Activated CD4-positive, alpha-beta memory T cell treated with anti-CD3 and anti-CD28 coated beads for 36 hours (primary cell): ENCODE data around the gene PRMT3. TPM values are rescaled to one million over a fixed set of nuclear protein-coding genes. Genes with fewer than 3 reads are reported as not detected.

ENCODE experiments used
- CTCF ChIA-PET: fragments of 350-600 bp; sonication (Branson Sonifier 250); formaldehyde crosslinking; loops from one replicate; lab custom pipeline; 2021; ENCODE audit warnings: antibody characterized with exemption, inconsistent platforms; lab: Charles Lee
- POLR2A ChIA-PET: fragments of 350-600 bp; sonication (Branson Sonifier 250); formaldehyde crosslinking; loops from one replicate; lab custom pipeline; 2021; ENCODE audit warnings: antibody characterized with exemption; lab: Charles Lee
- DNase-seq: peaks from one replicate; pipeline ENCODE4 v3.0.0-alpha.2; 2020
- H3K27ac Mint-ChIP-seq: one replicate; pipeline ENCODE4 v1.8.0; 2021; ENCODE audit warnings: mixed read lengths
- H3K27me3 Mint-ChIP-seq: one replicate; pipeline ENCODE4 v1.8.0; 2021; ENCODE audit warnings: mixed read lengths
- H3K36me3 Mint-ChIP-seq: one replicate; pipeline ENCODE4 v1.8.0; 2021; ENCODE audit warnings: mixed read lengths
- H3K4me1 Mint-ChIP-seq: one replicate; pipeline ENCODE4 v1.8.0; 2021; ENCODE audit warnings: low read depth, mixed read lengths
- H3K4me3 Mint-ChIP-seq: one replicate; pipeline ENCODE4 v1.8.0; 2021; ENCODE audit warnings: mild to moderate bottlenecking, mixed read lengths
- H3K9me3 Mint-ChIP-seq: one replicate; pipeline ENCODE4 v1.8.0; 2021; ENCODE audit warnings: mixed read lengths
- intact Hi-C: fragments of 100-400 bp; cut with micrococcal nuclease; formaldehyde crosslinking; loops from one replicate; pipeline ENCODE4 v1.15.1; 2023
- total RNA-seq, 2 experiments: library from RNA; stranded (reverse); gene quantifications; one replicate each; pipeline ENCODE4 v1.2.3, GENCODE V29; 2021

PRMT3 gene
- total RNA-seq, 2 experiments from 2014 or later, result 31.2 to 33.2 TPM

- no peak for DNase-seq
- ChIA-PET CTCF (no interaction called here), POLR2A (no interaction called here)
- intact Hi-C loops, result no loop called here
- Mint-ChIP-seq H3K27ac (no peak overlapping the region), H3K4me1 (no peaks in the 10 kb centered on the region), H3K27me3 (no peaks in the 10 kb centered on the region), H3K4me3 (no peak overlapping the region), H3K36me3 (peaks cover 10% of the 10 kb centered on the region), H3K9me3 (no peaks in the 10 kb centered on the region)
Measured at GRCh38 chr11:20489948-20490347, 102.4 kb downstream of the PRMT3 start.

DNA sequence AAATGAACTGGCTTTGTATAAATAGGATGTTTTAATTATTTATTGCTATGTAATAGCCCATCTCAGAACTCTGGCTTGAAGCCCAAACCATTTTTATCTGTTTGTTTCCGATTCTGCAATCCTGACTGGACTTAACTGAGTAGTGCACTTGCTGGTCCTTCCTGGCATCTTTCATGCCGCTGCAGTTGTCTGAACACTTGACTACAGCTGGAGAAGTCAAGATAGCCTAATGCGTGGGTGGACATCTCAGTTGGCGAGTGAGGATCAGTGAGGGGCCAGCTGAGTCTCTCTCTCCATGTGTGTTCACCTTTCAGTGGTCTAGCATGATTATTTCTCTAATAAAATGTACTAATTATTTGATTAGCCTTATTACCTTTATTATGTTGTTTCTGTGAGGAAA lies 105.8 kb downstream of the PRMT3 start:
- intact Hi-C loops, result no loop called here
- H3K9me3 Mint-ChIP-seq, result no peaks in the 10 kb centered on the region
- no peak overlapping the region for H3K4me3 Mint-ChIP-seq
- ChIA-PET CTCF (no interaction called here), POLR2A (no interaction called here)
- H3K27ac Mint-ChIP-seq, result no peak overlapping the region
- no peak for DNase-seq
- H3K27me3 Mint-ChIP-seq, result no peaks in the 10 kb centered on the region
- H3K4me1 Mint-ChIP-seq, result no peaks in the 10 kb centered on the region
- H3K36me3 Mint-ChIP-seq, result peaks cover 23% of the 10 kb centered on the region

DNA sequence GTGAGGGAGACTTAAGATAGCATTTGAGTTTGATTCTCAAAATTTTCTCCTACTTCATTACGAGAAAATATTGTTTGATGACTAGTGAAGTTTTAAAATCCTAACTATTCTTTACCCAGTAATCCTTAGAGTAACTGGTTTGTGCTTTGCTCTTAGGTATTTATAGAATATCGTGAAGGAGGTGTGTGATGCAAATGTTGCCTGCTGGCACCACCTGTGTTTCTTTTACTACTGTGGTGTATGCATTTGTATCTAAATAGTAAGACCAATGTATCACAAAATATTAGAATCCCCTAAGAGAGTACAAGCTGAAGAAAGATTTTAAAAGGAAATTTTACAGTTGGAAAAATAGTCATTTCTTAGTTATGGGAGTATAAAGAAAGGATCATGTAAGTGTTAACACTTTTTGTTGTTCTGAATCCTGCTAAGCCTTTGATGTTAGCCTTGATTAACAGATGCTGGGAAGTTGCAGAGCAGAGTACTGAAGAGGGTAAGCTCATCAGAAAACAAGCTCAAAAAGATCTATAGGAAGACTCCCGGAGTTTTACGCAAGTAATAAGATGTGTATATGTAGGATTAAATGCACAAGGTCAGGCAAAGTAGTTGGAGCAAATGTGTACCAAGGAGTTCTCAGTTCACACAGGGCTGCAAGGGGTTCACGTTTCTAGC lies 109.7 kb downstream of the PRMT3 start:
- Mint-ChIP-seq H3K27me3 (no peaks in the 10 kb centered on the region), H3K4me3 (no peak overlapping the region), H3K27ac (no peak overlapping the region), H3K4me1 (no peaks in the 10 kb centered on the region), H3K36me3 (peaks cover 34% of the 10 kb centered on the region), H3K9me3 (no peaks in the 10 kb centered on the region)
- POLR2A ChIA-PET, result no interaction called here
- CTCF ChIA-PET, result no interaction called here
- no peak for DNase-seq
- intact Hi-C loops, result no loop called here

DNA sequence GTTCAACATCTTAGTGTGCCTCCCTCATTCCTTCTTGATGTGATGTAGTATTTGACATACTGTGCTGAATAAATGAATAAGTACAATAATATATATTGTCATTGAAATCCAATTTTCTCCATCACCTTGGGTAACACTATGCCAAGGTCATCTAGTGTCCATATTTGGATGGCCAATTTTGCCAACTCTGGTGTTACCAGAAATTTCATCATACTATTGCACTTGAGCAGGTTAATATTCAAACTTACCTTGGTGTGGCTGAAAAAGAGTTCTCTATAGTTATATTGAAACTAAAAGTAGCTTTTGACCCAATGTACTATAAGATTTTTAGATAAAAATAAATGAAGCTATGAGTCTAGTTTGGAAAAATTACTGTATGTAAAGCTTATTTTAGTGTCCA lies 113.7 kb downstream of the PRMT3 start:
- H3K36me3 Mint-ChIP-seq, result peaks cover 31% of the 10 kb centered on the region
- H3K4me3 Mint-ChIP-seq, result no peak overlapping the region
- H3K27ac Mint-ChIP-seq, result no peak overlapping the region
- intact Hi-C loops, result no loop called here
- no peaks in the 10 kb centered on the region for H3K27me3 Mint-ChIP-seq
- DNase-seq, result no peak
- H3K9me3 Mint-ChIP-seq, result no peaks in the 10 kb centered on the region
- H3K4me1 Mint-ChIP-seq, result no peaks in the 10 kb centered on the region
- ChIA-PET POLR2A (no interaction called here), CTCF (no interaction called here)

- ChIA-PET CTCF (no interaction called here), POLR2A (no interaction called here)
- DNase-seq, result no peak
- intact Hi-C loops, result no loop called here
- Mint-ChIP-seq H3K27me3 (no peaks in the 10 kb centered on the region), H3K4me3 (no peak overlapping the region), H3K4me1 (no peaks in the 10 kb centered on the region), H3K27ac (no peak overlapping the region), H3K9me3 (no peaks in the 10 kb centered on the region), H3K36me3 (peaks cover 28% of the 10 kb centered on the region)
Measured at GRCh38 chr11:20501971-20502370, 114.5 kb downstream of the PRMT3 start.

GRCh38 chr11:20511982-20512381 lies 124.5 kb downstream of the PRMT3 start:
- intact Hi-C loops, result no loop called here

GRCh38 chr11:20512869-20513268 lies 125.4 kb downstream of the PRMT3 start:
- peaks cover 6% of the 10 kb centered on the region for H3K36me3 Mint-ChIP-seq
- intact Hi-C loops, result no loop called here
- no peak overlapping the region for H3K27ac Mint-ChIP-seq
- CTCF ChIA-PET, result interaction anchor here (1.6 kb wide), 1 partner anchor 116 kb away, joined by 3 read pairs; no protein-coding TSS in a partner anchor
- H3K9me3 Mint-ChIP-seq, result no peaks in the 10 kb centered on the region
- POLR2A ChIA-PET, result no interaction called here
- DNase-seq, result no peak
- no peak overlapping the region for H3K4me3 Mint-ChIP-seq
- H3K27me3 Mint-ChIP-seq, result peaks cover 3% of the 10 kb centered on the region
- no peaks in the 10 kb centered on the region for H3K4me1 Mint-ChIP-seq

More at GRCh38 chr11:20511982-20512381, 124.5 kb downstream of the PRMT3 start:
- Mint-ChIP-seq H3K4me3 (no peak overlapping the region), H3K4me1 (no peaks in the 10 kb centered on the region), H3K36me3 (peaks cover 13% of the 10 kb centered on the region), H3K27me3 (no peaks in the 10 kb centered on the region), H3K27ac (no peak overlapping the region), H3K9me3 (no peaks in the 10 kb centered on the region)
- CTCF ChIA-PET, result interaction anchor here (1.0 to 1.6 kb wide), 2 partner anchors 98 to 115 kb away, joined by 3 read pairs; no protein-coding TSS in a partner anchor
- POLR2A ChIA-PET, result no interaction called here
- no peak for DNase-seq

- no peak for DNase-seq
- Mint-ChIP-seq H3K4me1 (no peaks in the 10 kb centered on the region), H3K27ac (no peak overlapping the region), H3K9me3 (no peaks in the 10 kb centered on the region), H3K36me3 (no peaks in the 10 kb centered on the region), H3K4me3 (no peak overlapping the region), H3K27me3 (peaks cover 12% of the 10 kb centered on the region)
- POLR2A ChIA-PET, result no interaction called here
- CTCF ChIA-PET, result no interaction called here
- intact Hi-C loops, result no loop called here
Measured at GRCh38 chr11:20518323-20518834, 130.9 kb downstream of the PRMT3 start.

GRCh38 chr11:20522536-20522935 lies 135.0 kb downstream of the PRMT3 start:
- Mint-ChIP-seq H3K9me3 (no peaks in the 10 kb centered on the region), H3K27me3 (peaks cover 12% of the 10 kb centered on the region), H3K36me3 (no peaks in the 10 kb centered on the region), H3K27ac (no peak overlapping the region), H3K4me3 (no peak overlapping the region), H3K4me1 (no peaks in the 10 kb centered on the region)
- intact Hi-C loops, result no loop called here
- POLR2A ChIA-PET, result no interaction called here
- no peak for DNase-seq
- CTCF ChIA-PET, result no interaction called here

- Mint-ChIP-seq H3K9me3 (no peaks in the 10 kb centered on the region), H3K4me1 (no peaks in the 10 kb centered on the region), H3K4me3 (no peak overlapping the region), H3K27me3 (peaks cover 12% of the 10 kb centered on the region), H3K36me3 (no peaks in the 10 kb centered on the region), H3K27ac (no peak overlapping the region)
- intact Hi-C loops, result no loop called here
- ChIA-PET POLR2A (no interaction called here), CTCF (no interaction called here)
- no peak for DNase-seq
Measured at GRCh38 chr11:20529757-20530156, 142.2 kb downstream of the PRMT3 start.

GRCh38 chr11:20530942-20531703 lies 143.6 kb downstream of the PRMT3 start:
- H3K4me3 Mint-ChIP-seq, result no peak overlapping the region
- H3K4me1 Mint-ChIP-seq, result no peaks in the 10 kb centered on the region
- no peaks in the 10 kb centered on the region for H3K36me3 Mint-ChIP-seq
- DNase-seq, result no peak
- peaks cover 18% of the 10 kb centered on the region for H3K27me3 Mint-ChIP-seq
- H3K9me3 Mint-ChIP-seq, result no peaks in the 10 kb centered on the region
- ChIA-PET CTCF (no interaction called here), POLR2A (no interaction called here)
- no peak overlapping the region for H3K27ac Mint-ChIP-seq
- intact Hi-C loops, result no loop called here

DNA sequence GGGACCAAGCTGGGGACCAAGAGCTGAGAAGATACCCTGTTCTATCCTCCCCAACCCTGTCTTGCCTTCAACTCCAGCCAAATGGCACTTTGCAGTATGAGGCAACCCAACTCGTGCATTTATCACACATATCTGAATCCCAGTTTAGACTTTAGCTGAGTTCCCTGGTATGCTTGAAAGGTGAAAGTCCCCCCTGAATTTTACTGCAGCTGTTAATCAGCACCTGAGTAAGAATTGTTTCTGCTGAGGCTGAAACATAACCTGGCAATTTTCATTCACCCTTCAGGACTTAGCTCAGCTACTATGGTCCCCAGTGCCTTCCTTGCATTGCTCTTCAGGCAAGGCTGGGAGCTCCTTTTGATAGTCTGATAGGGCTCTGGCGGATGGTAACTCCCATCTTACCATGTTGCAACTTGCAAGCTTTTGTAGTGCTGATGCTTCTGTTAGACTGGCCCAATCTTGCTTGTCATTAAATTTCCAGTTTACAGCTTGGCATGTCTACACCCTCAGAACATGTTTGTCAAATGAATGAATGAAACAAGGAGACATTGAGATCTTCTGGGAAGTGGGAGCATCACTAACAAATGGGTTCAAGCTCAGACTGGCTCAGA lies 147.9 kb downstream of the PRMT3 start:
- Mint-ChIP-seq H3K27ac (no peak overlapping the region), H3K36me3 (no peaks in the 10 kb centered on the region), H3K27me3 (peaks cover 24% of the 10 kb centered on the region), H3K9me3 (peaks cover 13% of the 10 kb centered on the region), H3K4me3 (no peak overlapping the region), H3K4me1 (no peaks in the 10 kb centered on the region)
- intact Hi-C loops, result no loop called here
- no peak for DNase-seq
- ChIA-PET CTCF (interaction anchor here (1.2 kb wide), 1 partner anchor 407 kb away, joined by 3 read pairs; no protein-coding TSS in a partner anchor), POLR2A (no interaction called here)
